GM18868 (cell line): Measurements from ENCODE around the gene GPR107.

Source experiments
- ATAC-seq: cut with Tn5 transposase; IDR thresholded peaks from one replicate; pipeline ENCODE4 v1.9.1; 2021; ENCODE audit warnings: mild to moderate bottlenecking, moderate library complexity; ENCODE audit not compliant: unreplicated experiment

The GPR107 gene

GRCh38 chr9:130027533-130028365 lies 26.0 kb upstream of the GPR107 start:
- ATAC-seq, result no peak

GRCh38 chr9:130028493-130029222 lies 25.0 kb upstream of the GPR107 start:
- ATAC-seq, result no peak

- no peak for ATAC-seq
Measured at GRCh38 chr9:130029223-130029973, 24.3 kb upstream of the GPR107 start.

- no peak for ATAC-seq
Measured at GRCh38 chr9:130030651-130031127, 23.0 kb upstream of the GPR107 start.

- ATAC-seq, result no peak
Measured at GRCh38 chr9:130034570-130034969, 19.1 kb upstream of the GPR107 start.

GRCh38 chr9:130036099-130036498 lies 17.6 kb upstream of the GPR107 start:
- no peak for ATAC-seq

GRCh38 chr9:130039528-130040147 lies 14.1 kb upstream of the GPR107 start:
- no peak for ATAC-seq

GRCh38 chr9:130040984-130041647 lies 12.6 kb upstream of the GPR107 start:
- ATAC-seq, result no peak

- no peak for ATAC-seq
Measured at GRCh38 chr9:130041648-130042405, 11.9 kb upstream of the GPR107 start.

DNA sequence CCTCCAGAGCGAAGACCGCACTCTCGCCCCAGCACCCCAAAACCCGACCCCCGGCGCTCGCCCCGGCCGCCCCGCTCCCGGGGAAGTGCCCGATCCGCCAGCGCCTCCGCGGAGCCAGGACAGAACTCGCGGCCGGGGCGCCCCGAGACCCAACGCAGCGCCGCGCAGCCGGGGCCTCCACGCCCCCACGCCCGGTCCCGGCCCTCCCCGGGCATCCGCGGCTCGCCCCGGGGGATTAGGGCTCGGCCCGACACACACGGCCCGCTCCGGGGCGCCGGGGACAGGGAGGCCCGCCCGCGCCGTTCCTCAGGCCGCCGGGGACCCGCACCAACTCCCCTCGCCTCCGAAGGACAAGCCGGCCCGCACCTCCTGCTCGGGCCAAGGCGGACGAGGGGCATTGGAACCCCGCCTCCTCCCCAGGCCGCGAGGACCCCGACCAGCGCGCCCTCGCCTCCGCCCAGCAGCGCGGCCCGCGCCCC lies 11.3 kb upstream of the GPR107 start:
- no peak for ATAC-seq

DNA sequence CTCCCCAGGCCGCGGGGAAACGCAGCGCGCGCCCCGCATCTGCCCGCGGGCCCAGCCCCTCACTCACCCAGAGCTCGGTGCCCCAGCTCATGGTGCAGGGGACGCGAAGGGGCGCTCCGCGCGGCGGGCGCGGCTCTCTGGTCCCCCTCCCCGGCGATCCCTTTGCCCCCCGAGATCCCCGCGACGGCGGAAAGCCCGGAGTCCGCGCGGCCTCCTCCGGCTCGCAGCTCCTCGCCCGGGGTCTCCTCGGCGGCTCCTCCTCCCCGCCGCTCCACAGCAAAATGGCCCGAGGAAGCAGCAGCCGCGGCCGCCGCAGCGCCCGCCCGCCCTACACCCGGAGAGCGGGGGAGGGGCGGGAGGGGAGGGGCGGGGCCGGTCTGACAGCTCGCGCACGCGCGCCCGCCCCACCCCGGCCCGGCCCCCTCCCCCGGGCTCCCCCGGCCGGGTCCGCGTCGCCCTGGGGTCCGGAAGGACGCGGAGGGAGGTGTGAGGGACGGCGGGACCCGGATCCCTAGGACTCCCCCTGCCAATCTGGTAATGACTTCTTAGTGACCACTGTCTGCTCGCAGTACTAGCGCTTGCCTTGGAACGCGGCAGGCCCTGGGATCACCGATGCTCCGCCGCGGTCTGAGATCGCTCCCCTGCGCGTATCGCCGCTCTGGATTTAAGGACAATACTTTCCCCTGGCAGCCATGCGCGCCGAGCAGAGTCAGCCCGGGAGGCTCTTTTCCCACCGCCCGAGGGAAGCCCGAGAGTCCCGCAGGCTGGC lies 10.6 kb upstream of the GPR107 start, which contains the start of gene FNBP1:
Gene FNBP1 (minus strand): TSS at position 305 of the 769 bp plus-strand sequence. CDS start 214 bp downstream, at position 91.
- peak; percentile 39 for ATAC-seq

- ATAC-seq, result no peak
Measured at GRCh38 chr9:130043654-130044623, 9.8 kb upstream of the GPR107 start.

DNA sequence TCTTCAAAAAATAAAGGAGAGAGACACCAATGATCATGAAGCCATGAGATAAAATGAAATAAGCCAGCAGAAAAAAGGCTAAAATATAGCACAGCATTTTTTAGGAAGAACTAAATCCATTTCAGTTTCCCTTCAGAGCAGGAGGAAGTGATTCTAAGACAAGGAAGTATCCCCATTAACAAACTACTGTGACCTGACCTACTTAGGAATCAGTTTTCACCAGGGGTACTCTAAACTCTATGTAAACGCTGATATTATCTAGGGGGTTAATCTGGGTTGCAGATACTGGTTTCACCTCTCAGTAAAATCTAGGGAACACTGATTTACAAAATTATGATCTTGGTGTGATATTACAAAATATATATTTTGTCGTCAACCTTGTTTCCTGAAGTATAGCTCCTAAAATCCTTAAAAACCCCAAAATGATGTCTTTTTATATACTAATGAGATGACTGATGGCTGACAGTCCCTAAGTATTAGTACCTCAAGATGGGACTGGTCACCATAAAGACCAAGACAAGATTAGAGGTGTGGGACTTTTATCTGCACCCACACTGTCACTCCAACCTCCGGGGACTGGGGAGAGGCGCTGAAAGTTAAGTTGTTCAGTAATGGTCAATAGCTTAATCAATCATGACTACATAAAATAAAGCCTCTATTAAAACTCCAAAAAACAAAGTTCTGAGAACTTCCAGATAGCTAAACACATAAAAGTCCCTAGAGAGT lies 7.8 kb upstream of the GPR107 start:
- ATAC-seq, result no peak

GRCh38 chr9:130049431-130050210 lies 4.1 kb upstream of the GPR107 start:
- no peak for ATAC-seq

- no peak for ATAC-seq
Measured at GRCh38 chr9:130050462-130050861, 3.2 kb upstream of the GPR107 start.

GRCh38 chr9:130051855-130052254 lies 1.9 kb upstream of the GPR107 start:
- no peak for ATAC-seq
